HL-60 (cell line): Measurements from ENCODE around the gene KCTD14.
"Not testable (repeated sequence)": the region's sequence is repeated elsewhere in the genome, so short reads cannot be mapped to it uniquely, and the experiment has no call there.

ENCODE experiments used
- DNase-seq, 2 experiments: peaks; one replicate each; pipeline ENCODE4 v3.0.0-alpha.2; 2010 to 2020; ENCODE audit warnings: low read depth in 1 of 2, low spot score in 1 of 2
- H3K27ac ChIP-seq: fragments of 250-450 bp; sonication (Bioruptor Pico); replicated peaks from 2 replicates; pipeline ENCODE4 v1.5.1; 2020; ENCODE audit warnings: mild to moderate bottlenecking, moderate library complexity
- H3K27me3 ChIP-seq: fragments of 250-450 bp; sonication (Bioruptor Pico); 2 replicates; pipeline ENCODE4 v1.5.1; 2021; ENCODE audit warnings: mild to moderate bottlenecking, moderate library complexity; ENCODE audit not compliant: insufficient read depth, poor library complexity, severe bottlenecking
- H3K4me3 ChIP-seq: replicated peaks from 2 replicates; pipeline ENCODE4 v1.5.1; 2011; ENCODE audit warnings: mild to moderate bottlenecking, control low read depth, low read length; ENCODE audit not compliant: insufficient read depth
- GABPA ChIP-seq: IDR thresholded peaks from 2 replicates; pipeline ENCODE4 v1.6.1; 2012; ENCODE audit warnings: low read depth
- POLR2AphosphoS5 ChIP-seq: IDR thresholded peaks from 2 replicates; pipeline ENCODE4 v1.6.1; 2012; ENCODE audit warnings: low read depth
- SPI1 ChIP-seq: IDR thresholded peaks from 2 replicates; pipeline ENCODE4 v1.6.1; 2012; ENCODE audit warnings: low read depth, mild to moderate bottlenecking, borderline replicate concordance
- TF ChIP-seq, protein P1 (sequence below): IDR thresholded peaks from 2 replicates; pipeline ENCODE4 v1.6.1; 2012; ENCODE audit warnings: low read depth; ENCODE audit not compliant: insufficient replicate concordance
- TF ChIP-seq, protein P2 (sequence below): IDR thresholded peaks from one replicate; pipeline ENCODE4 v1.5.1; 2011; ENCODE audit warnings: low read length, control low read depth, inconsistent platforms; ENCODE audit not compliant: insufficient read depth

KCTD14 gene

DNA sequence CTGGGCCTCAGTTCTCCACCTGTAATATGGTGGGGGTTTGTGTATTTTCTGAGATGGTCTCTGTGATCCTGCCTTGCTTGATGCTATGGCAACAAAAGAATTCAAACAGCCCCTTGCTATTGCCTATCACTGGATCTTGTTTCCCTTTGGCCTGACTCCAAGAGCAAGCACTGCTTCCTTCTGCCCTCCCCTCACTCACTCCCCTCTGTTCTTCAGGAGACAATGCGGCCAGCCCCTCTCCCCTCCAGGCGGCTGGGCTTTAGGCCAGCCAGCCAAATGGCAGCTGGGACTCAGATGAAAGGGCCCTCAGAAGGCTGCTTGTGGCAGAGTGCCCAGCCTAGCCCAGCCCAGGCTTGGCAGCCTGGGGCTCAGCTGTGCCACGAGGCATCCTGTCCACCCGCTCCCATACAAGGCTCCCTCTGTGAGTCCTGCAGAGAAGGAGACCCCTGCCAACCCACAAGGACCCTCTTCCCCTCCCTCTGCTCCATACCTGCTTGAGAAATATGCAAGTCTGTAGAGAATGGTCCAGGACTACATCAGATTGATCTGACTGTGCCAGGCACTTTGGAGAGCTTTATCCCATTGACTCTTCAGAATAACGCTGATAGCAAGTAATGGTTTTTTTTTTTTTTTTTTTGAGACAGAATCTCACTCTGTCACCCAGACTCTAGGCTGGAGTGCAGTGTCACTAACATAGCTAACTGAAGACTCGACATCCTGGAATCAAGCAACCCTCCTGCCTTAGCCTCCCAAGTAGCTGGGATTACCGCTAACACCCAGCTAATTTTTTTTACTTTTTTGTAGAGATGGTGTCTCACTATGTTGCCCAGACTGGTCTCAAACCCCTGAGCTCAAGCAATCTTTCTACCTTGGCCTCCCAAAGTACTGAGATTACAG, 7.6 kb upstream of the KCTD14 start:
- TF ChIP-seq GABPA: no peak
- TF ChIP-seq, protein P1, sequence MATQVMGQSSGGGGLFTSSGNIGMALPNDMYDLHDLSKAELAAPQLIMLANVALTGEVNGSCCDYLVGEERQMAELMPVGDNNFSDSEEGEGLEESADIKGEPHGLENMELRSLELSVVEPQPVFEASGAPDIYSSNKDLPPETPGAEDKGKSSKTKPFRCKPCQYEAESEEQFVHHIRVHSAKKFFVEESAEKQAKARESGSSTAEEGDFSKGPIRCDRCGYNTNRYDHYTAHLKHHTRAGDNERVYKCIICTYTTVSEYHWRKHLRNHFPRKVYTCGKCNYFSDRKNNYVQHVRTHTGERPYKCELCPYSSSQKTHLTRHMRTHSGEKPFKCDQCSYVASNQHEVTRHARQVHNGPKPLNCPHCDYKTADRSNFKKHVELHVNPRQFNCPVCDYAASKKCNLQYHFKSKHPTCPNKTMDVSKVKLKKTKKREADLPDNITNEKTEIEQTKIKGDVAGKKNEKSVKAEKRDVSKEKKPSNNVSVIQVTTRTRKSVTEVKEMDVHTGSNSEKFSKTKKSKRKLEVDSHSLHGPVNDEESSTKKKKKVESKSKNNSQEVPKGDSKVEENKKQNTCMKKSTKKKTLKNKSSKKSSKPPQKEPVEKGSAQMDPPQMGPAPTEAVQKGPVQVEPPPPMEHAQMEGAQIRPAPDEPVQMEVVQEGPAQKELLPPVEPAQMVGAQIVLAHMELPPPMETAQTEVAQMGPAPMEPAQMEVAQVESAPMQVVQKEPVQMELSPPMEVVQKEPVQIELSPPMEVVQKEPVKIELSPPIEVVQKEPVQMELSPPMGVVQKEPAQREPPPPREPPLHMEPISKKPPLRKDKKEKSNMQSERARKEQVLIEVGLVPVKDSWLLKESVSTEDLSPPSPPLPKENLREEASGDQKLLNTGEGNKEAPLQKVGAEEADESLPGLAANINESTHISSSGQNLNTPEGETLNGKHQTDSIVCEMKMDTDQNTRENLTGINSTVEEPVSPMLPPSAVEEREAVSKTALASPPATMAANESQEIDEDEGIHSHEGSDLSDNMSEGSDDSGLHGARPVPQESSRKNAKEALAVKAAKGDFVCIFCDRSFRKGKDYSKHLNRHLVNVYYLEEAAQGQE: no peak
- Histone ChIP-seq H3K27ac (no peak overlapping the region), H3K27me3 (no peaks in the 10 kb centered on the region), H3K4me3 (no peak overlapping the region)
- no peak for DNase-seq

DNA sequence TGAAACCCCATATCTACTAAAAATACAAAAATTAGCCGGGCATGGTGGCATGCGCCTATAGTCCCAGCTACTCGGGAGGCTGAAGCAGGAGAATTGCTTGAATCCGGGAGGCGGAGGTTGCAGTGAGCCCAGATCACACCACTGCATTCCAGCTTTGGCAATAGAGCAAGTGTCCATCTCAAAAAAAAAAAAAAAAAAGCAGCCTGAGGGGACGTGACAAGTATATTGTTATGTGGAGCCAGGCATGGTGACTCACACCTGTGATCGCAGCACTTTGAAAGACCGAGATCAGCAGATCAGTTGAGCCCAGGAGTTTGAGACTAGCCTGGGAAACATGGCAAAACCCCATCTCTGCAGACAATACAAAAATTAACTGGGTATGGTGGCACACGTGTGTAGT, 5.3 kb upstream of the KCTD14 start:
- not testable (repeated sequence) for DNase-seq, H3K27ac ChIP-seq, H3K4me3 ChIP-seq, H3K27me3 ChIP-seq

DNA sequence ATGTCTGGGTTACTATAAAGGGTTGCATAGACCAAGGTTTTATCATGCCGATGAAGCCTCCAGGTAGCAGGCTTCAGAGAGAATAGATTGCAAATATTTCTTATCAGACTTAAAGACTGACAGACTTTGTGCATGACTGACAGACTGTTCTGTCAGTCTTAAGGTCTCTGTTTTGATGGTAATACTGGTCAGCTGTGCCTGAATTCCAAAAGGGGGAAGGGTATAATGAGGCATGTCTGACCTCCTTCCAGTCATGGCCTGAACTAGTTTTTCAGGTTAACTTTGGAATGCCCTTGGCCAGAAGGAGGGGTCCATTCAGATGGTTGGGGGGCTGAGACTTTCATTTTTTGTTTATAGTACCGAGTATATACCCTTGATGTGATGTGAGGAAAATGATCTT, 4.7 kb upstream of the KCTD14 start:
- Histone ChIP-seq H3K4me3 (no peak overlapping the region), H3K27ac (no peak overlapping the region), H3K27me3 (no peaks in the 10 kb centered on the region)
- no peak for TF ChIP-seq POLR2AphosphoS5
- TF ChIP-seq, protein P2, sequence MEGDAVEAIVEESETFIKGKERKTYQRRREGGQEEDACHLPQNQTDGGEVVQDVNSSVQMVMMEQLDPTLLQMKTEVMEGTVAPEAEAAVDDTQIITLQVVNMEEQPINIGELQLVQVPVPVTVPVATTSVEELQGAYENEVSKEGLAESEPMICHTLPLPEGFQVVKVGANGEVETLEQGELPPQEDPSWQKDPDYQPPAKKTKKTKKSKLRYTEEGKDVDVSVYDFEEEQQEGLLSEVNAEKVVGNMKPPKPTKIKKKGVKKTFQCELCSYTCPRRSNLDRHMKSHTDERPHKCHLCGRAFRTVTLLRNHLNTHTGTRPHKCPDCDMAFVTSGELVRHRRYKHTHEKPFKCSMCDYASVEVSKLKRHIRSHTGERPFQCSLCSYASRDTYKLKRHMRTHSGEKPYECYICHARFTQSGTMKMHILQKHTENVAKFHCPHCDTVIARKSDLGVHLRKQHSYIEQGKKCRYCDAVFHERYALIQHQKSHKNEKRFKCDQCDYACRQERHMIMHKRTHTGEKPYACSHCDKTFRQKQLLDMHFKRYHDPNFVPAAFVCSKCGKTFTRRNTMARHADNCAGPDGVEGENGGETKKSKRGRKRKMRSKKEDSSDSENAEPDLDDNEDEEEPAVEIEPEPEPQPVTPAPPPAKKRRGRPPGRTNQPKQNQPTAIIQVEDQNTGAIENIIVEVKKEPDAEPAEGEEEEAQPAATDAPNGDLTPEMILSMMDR: no peak
- TF ChIP-seq SPI1: no peak
- no peak for TF ChIP-seq GABPA
- no peak for DNase-seq

DNA sequence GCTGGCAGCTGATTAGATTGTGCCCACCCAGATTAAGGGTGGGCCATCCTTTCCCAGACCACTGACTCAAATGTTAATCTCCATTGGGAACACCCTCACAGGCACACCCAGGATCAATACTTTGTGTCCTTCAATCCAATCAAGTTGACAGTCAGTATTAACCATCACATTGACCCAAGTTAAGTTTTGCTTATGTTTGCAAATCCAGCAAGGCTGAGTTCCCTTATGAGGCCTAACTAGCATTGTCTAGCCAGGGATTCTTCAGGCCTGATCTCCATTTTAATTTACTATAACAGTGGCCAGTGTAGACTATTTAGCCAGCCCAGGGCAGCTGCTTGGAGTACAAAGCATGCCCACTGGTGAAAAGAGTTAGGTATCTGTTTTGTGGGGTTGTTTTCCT, 2.3 kb upstream of the KCTD14 start:
- Histone ChIP-seq H3K27ac (no peak overlapping the region), H3K4me3 (no peak overlapping the region), H3K27me3 (no peaks in the 10 kb centered on the region)
- TF ChIP-seq, protein P1: no peak
- no peak for TF ChIP-seq SPI1
- TF ChIP-seq, protein P2: no peak
- no peak for TF ChIP-seq POLR2AphosphoS5
- no peak for TF ChIP-seq GABPA
- no peak for DNase-seq

DNA sequence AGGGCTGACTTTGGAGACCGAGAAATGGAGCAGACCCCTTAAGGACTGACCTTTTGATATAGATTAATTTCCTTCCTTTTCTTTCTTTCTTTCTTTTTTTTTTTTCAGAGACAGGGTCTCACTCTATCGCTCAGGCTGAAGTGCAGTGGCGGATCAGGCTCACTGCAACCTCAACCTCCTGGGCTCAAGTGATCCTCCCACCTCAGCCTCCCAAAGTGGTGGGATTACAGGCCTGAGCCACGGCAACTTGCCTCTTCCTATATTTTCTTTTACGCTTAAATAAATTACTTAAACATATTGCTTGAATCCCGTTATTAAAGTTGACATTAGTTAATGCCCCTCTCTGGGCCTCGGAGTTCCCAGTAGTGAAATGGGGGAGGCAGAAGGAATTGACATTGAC, 350 bp upstream of the KCTD14 start:
- no peak overlapping the region for H3K27ac ChIP-seq

More for the DNA sequence above, 350 bp upstream of the KCTD14 start:
- DNase-seq: no peak
- TF ChIP-seq, protein P2: no peak
- Histone ChIP-seq H3K27me3 (no peaks in the 10 kb centered on the region), H3K4me3 (no peak overlapping the region)
